H1 (cell line): ENCODE data around the gene SESN3. TPM values are rescaled to one million over a fixed set of nuclear protein-coding genes. Genes with fewer than 3 reads are reported as not detected.

ENCODE experiments used
- CTCF ChIA-PET: fragments of 300-600 bp; sonication (Branson Sonifier 250); formaldehyde crosslinking; loops from one replicate; lab custom pipeline; 2021; ENCODE audit not compliant: partially characterized antibody; lab: Charles Lee
- POLR2A ChIA-PET: fragments of 300-600 bp; sonication (Branson Sonifier 250); formaldehyde crosslinking; loops from one replicate; lab custom pipeline; 2021; ENCODE audit warnings: inconsistent platforms; ENCODE audit not compliant: partially characterized antibody; lab: Charles Lee
- DNase-seq, 2 experiments: peaks; one replicate each; pipeline versions ENCODE4 v3.0.0 to v3.0.0-alpha.2; 2010 to 2022; ENCODE audit warnings: low spot score in 2 of 2, low read depth in 1 of 2, mixed read lengths in 1 of 2
- FAIRE-seq: peaks from 2 replicates; lab custom pipeline; 2011; peaks lifted over from hg19 to GRCh38; lab: Jason Lieb, UNC
- H2AFZ ChIP-seq: 2 replicates; pipeline ENCODE4 v1.8.1; 2012; ENCODE audit warnings: low read length, inconsistent platforms
- H2AK5ac ChIP-seq: 2 replicates; pipeline ENCODE4 v1.6.1; 2013; ENCODE audit warnings: low read depth, low read length
- H2BK120ac ChIP-seq: replicated peaks from 2 replicates; pipeline ENCODE3; 2013; ENCODE audit warnings: low read depth, low read length, inconsistent platforms
- H2BK12ac ChIP-seq: 2 replicates; pipeline ENCODE4 v1.6.1; 2013; ENCODE audit warnings: low read depth, low read length
- H2BK15ac ChIP-seq: 2 replicates; pipeline ENCODE4 v1.6.1; 2013; ENCODE audit warnings: low read length
- H2BK20ac ChIP-seq: 2 replicates; pipeline ENCODE4 v1.6.1; 2013; ENCODE audit warnings: low read length
- H2BK5ac ChIP-seq: 2 replicates; pipeline ENCODE4 v1.6.1; 2013; ENCODE audit warnings: low read depth, low read length
- H3K14ac ChIP-seq: 2 replicates; pipeline ENCODE4 v1.6.1; 2013; ENCODE audit warnings: inconsistent platforms; ENCODE audit not compliant: insufficient read length
- H3K18ac ChIP-seq: 2 replicates; pipeline ENCODE4 v1.6.1; 2013; ENCODE audit warnings: low read length; ENCODE audit errors: extremely low read depth
- H3K23ac ChIP-seq: 2 replicates; pipeline ENCODE4 v1.6.1; 2013; ENCODE audit warnings: inconsistent platforms; ENCODE audit not compliant: insufficient read length
- H3K23me2 ChIP-seq: 2 replicates; pipeline ENCODE4 v1.6.1; 2013; ENCODE audit warnings: low read depth, low read length
- H3K27ac ChIP-seq: 2 replicates; pipeline ENCODE4 v1.6.1; 2011; ENCODE audit warnings: low read depth, low read length, inconsistent platforms
- H3K27me3 ChIP-seq, 4 experiments: replicated peaks in 1 of 4; 1 replicate in 1 of 4; 2 replicates in 3 of 4; pipeline versions ENCODE4 v1.6.1 to v1.8.1; 2011 to 2013; ENCODE audit warnings: low read length in 3 of 4, mild to moderate bottlenecking in 3 of 4, inconsistent platforms in 2 of 4, mixed read lengths in 2 of 4, moderate library complexity in 1 of 4; ENCODE audit not compliant: control insufficient read depth in 3 of 4, insufficient read depth in 3 of 4; ENCODE audit errors: extremely low read depth in 1 of 4
- H3K36me3 ChIP-seq, 4 experiments: 2 replicates each; pipeline versions ENCODE4 v1.6.1 to v1.8.1; 2011 to 2013; ENCODE audit warnings: mild to moderate bottlenecking in 4 of 4, low read length in 3 of 4, moderate library complexity in 2 of 4, control low read depth in 1 of 4, inconsistent platforms in 1 of 4; ENCODE audit not compliant: insufficient read depth in 4 of 4, control insufficient read depth in 2 of 4
- H3K4ac ChIP-seq: replicated peaks from 2 replicates; pipeline ENCODE3; 2013; ENCODE audit warnings: low read length, low read depth, mixed read lengths, inconsistent platforms; ENCODE audit not compliant: insufficient read length
- H3K4me1 ChIP-seq, 4 experiments: replicated peaks in 1 of 4; 1 replicate in 1 of 4; 2 replicates in 3 of 4; pipeline versions ENCODE4 v1.6.1 to v1.8.1; 2011 to 2013; ENCODE audit warnings: low read length in 3 of 4, inconsistent platforms in 2 of 4, mixed read lengths in 1 of 4; ENCODE audit not compliant: insufficient read depth in 4 of 4, control insufficient read depth in 3 of 4
- H3K4me2 ChIP-seq, 2 experiments: 2 replicates each; pipeline versions ENCODE4 v1.6.1 to v1.8.1; 2011 to 2013; ENCODE audit warnings: low read depth in 2 of 2, low read length in 2 of 2, control low read depth in 1 of 2, inconsistent platforms in 1 of 2, mild to moderate bottlenecking in 1 of 2; ENCODE audit not compliant: insufficient read depth in 1 of 2
- H3K4me3 ChIP-seq, 4 experiments: fragments of 200-600, 300-600 bp in 1 of 4; sonication (generic), shearing (Covaris generic), sonication (Bioruptor Twin) in 1 of 4; 2 replicates each; pipeline versions ENCODE4 v1.5.1 to v1.8.1; 2011 to 2016; ENCODE audit warnings: low read length in 4 of 4, low read depth in 3 of 4, control low read depth in 2 of 4, inconsistent platforms in 2 of 4, mild to moderate bottlenecking in 2 of 4, mixed read lengths in 1 of 4, moderate library complexity in 1 of 4; ENCODE audit not compliant: insufficient read depth in 2 of 4; ENCODE audit errors: extremely low read depth in 1 of 4
- H3K56ac ChIP-seq: replicated peaks from 2 replicates; pipeline ENCODE3; 2013; ENCODE audit warnings: low read depth, mild to moderate bottlenecking, mixed read lengths, low read length, inconsistent platforms; ENCODE audit not compliant: insufficient read length
- H3K79me1 ChIP-seq: 2 replicates; pipeline ENCODE4 v1.6.1; 2013; ENCODE audit warnings: low read depth, low read length, control low read depth
- H3K79me2 ChIP-seq, 2 experiments: 2 replicates each; pipeline versions ENCODE4 v1.6.1 to v1.8.1; 2012 to 2013; ENCODE audit warnings: low read length in 2 of 2, mild to moderate bottlenecking in 2 of 2, inconsistent platforms in 1 of 2; ENCODE audit not compliant: insufficient read depth in 2 of 2, control insufficient read depth in 1 of 2
- H3K9ac ChIP-seq, 4 experiments: replicated peaks in 1 of 4; 1 replicate in 1 of 4; 2 replicates in 3 of 4; pipeline versions ENCODE4 v1.6.1 to v1.8.1; 2011 to 2013; ENCODE audit warnings: low read depth in 3 of 4, low read length in 3 of 4, control low read depth in 2 of 4, mild to moderate bottlenecking in 2 of 4, moderate library complexity in 2 of 4, inconsistent platforms in 1 of 4; ENCODE audit errors: extremely low read depth in 1 of 4
- H3K9me3 ChIP-seq, 2 experiments: 2 replicates each; pipeline versions ENCODE4 v1.6.1 to v1.8.1; 2012 to 2013; ENCODE audit warnings: mild to moderate bottlenecking in 2 of 2, moderate library complexity in 2 of 2, control low read depth in 1 of 2, inconsistent platforms in 1 of 2, low read depth in 1 of 2, low read length in 1 of 2, mixed read lengths in 1 of 2; ENCODE audit not compliant: insufficient read depth in 2 of 2
- H4K20me1 ChIP-seq, 2 experiments: replicated peaks in 1 of 2; 2 replicates each; pipeline versions ENCODE3 to v1.8.1; 2011 to 2013; ENCODE audit warnings: inconsistent platforms in 2 of 2, low read length in 2 of 2, mild to moderate bottlenecking in 1 of 2; ENCODE audit not compliant: insufficient read depth in 2 of 2, control insufficient read depth in 1 of 2
- H4K5ac ChIP-seq: 2 replicates; pipeline ENCODE4 v1.6.1; 2013; ENCODE audit warnings: low read length, low read depth, mixed read lengths, inconsistent platforms; ENCODE audit not compliant: insufficient read length
- H4K8ac ChIP-seq: 2 replicates; pipeline ENCODE4 v1.8.0; 2013; ENCODE audit warnings: mild to moderate bottlenecking, moderate library complexity, low read length, inconsistent platforms; ENCODE audit not compliant: insufficient read depth; ENCODE audit errors: extremely low read depth
- H4K91ac ChIP-seq: replicated peaks from 2 replicates; pipeline ENCODE3; 2013; ENCODE audit warnings: low read length, mixed read lengths, inconsistent platforms; ENCODE audit not compliant: insufficient read length
- FOSL1 ChIP-seq: IDR thresholded peaks from 2 replicates; pipeline ENCODE4 v1.6.1; 2011; ENCODE audit warnings: mild to moderate bottlenecking, low read depth, low read length, moderate library complexity; ENCODE audit not compliant: insufficient read depth
- PHF8 ChIP-seq: fragments of 200-600 bp; sonication (generic); conservative IDR thresholded peaks from 2 replicates; pipeline ENCODE4 v1.7.1; 2012; ENCODE audit warnings: low read depth, mild to moderate bottlenecking, inconsistent platforms, low read length, moderate library complexity
- RAD21 ChIP-seq, 2 experiments: IDR thresholded peaks in 1 of 2; conservative IDR thresholded peaks in 1 of 2; 2 replicates each; pipeline ENCODE4 v1.6.1; 2011; ENCODE audit warnings: low read depth in 2 of 2, low read length in 2 of 2, improper control_type of control experiment in 1 of 2, inconsistent platforms in 1 of 2, mild to moderate bottlenecking in 1 of 2, moderate library complexity in 1 of 2
- SIN3A ChIP-seq, 2 experiments: IDR thresholded peaks in 1 of 2; conservative IDR thresholded peaks in 1 of 2; 2 replicates each; pipeline ENCODE4 v1.6.1; 2011 to 2012; ENCODE audit warnings: low read length in 2 of 2, improper control_type of control experiment in 1 of 2, low read depth in 1 of 2, mild to moderate bottlenecking in 1 of 2
- WGBS, 2 experiments: shearing (Covaris generic) in 1 of 2; methylation state at CpG; one replicate each; pipeline versions ENCODE4 v1.1.6 to v1.1.7; 2013 to 2015; ENCODE audit warnings: low lambda C conversion rate in 2 of 2, mixed read lengths in 2 of 2, inconsistent platforms in 1 of 2, low coverage in 1 of 2, missing lambda C conversion rate in 1 of 2; ENCODE audit not compliant: insufficient replicate concordance in 2 of 2, insufficient coverage in 1 of 2, insufficient read length in 1 of 2; ENCODE audit errors: extremely low coverage in 1 of 2, missing lambda C conversion rate in 1 of 2; 5-methylcytosine and 5-hydroxymethylcytosine counted together
- polyA plus RNA-seq, 7 experiments: library from polyadenylated mRNA; depleted of rRNA in 3 of 7; stranded (reverse) in 5 of 7; unstranded in 2 of 7; fragments of >200 nt in 5 of 7; fragments of 200-250 nt in 2 of 7; gene quantifications; 1 replicate in 5 of 7; 2 replicates in 1 of 7; 4 replicates in 1 of 7; pipeline versions ENCODE4 v1.2.1 to v1.2.3, GENCODE V29; 2011 to 2013; ENCODE audit warnings: missing spikeins in 2 of 7, mixed read lengths in 2 of 7
- total RNA-seq: library from RNA; stranded (reverse); fragmentation: NEBNext Ultra II Directional; extraction: Animal tissue kit (Norgen Biotek cat#: 25700); gene quantifications from 2 replicates; pipeline ENCODE4 v1.2.1, GENCODE V29; 2021
- TF ChIP-seq, protein P1 (sequence below): IDR thresholded peaks from 2 replicates; pipeline ENCODE4 v1.6.1; 2012; ENCODE audit warnings: low read length, inconsistent platforms

Gene SESN3
- total and polyA plus RNA-seq, 2 of the 8 experiments (the other 6 are each of a cell fraction or from before 2014, with no cell fraction given), result 10.2 to 31.1 TPM

DNA sequence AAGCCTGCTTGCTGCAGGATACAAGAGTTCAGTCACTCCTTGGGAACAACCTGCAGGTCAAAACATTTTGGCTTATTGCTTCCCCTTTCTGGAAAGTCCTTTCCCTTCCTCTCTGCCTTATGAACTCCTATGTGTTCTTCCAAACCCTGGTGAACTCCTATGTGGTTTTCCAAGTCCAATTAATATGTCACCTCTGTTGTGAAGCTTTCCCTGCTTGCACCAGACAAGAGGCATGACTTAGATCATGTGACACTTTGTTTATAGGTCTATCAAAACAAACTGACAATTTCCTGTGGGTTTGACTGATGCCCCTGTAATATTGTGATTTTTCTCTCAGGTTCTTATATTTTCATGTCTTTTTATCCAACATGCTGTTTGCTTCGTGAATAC is 77.2 kb downstream of the SESN3 start:
- H3K36me3 ChIP-seq, result no peaks in the 10 kb centered on the region
- H4K5ac ChIP-seq, result no peak overlapping the region
- CTCF ChIA-PET, result interaction anchor here (0.7 to 17.5 kb wide), 53 partner anchors 8 to 1271 kb away, joined by 3 to 407 read pairs (median 5); partner anchors contain the start of genes FAM76B and SRSF8
- H3K18ac ChIP-seq, result no peak overlapping the region
- H3K14ac ChIP-seq, result no peak overlapping the region
- H3K9ac ChIP-seq, result no peak overlapping the region
- H3K9me3 ChIP-seq, result no peaks in the 10 kb centered on the region; a peak in 1 of 4 replicates
- DNase-seq (no peak), FAIRE-seq (no peak)
- no peak overlapping the region for H2BK15ac ChIP-seq
- no peaks in the 10 kb centered on the region for H3K79me1 ChIP-seq
- H3K56ac ChIP-seq, result no peak overlapping the region
- TF ChIP-seq RAD21 (IDR thresholded peaks at IDR 0.05 in 1 of 2, conservative IDR thresholded peaks at IDR 0.05 in 1 of 2; ENCODE audit: low read depth in 2 of 2, low read length in 2 of 2), result no peak
- TF ChIP-seq SIN3A (conservative IDR thresholded peaks at IDR 0.05 in 1 of 2, IDR thresholded peaks at IDR 0.05 in 1 of 2; ENCODE audit: low read depth in 1 of 2, low read length in 2 of 2), result no peak
- TF ChIP-seq, protein P1, sequence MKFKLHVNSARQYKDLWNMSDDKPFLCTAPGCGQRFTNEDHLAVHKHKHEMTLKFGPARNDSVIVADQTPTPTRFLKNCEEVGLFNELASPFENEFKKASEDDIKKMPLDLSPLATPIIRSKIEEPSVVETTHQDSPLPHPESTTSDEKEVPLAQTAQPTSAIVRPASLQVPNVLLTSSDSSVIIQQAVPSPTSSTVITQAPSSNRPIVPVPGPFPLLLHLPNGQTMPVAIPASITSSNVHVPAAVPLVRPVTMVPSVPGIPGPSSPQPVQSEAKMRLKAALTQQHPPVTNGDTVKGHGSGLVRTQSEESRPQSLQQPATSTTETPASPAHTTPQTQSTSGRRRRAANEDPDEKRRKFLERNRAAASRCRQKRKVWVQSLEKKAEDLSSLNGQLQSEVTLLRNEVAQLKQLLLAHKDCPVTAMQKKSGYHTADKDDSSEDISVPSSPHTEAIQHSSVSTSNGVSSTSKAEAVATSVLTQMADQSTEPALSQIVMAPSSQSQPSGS, result no peak
- no peak for TF ChIP-seq PHF8
- TF ChIP-seq FOSL1, result no peak
- no peak overlapping the region for H3K4ac ChIP-seq
- H2AK5ac ChIP-seq, result no peak overlapping the region
- POLR2A ChIA-PET, result interaction anchor here (1.0 to 1.1 kb wide), 2 partner anchors 11 to 612 kb away, joined by 3 read pairs; no protein-coding TSS in a partner anchor
- H3K4me3 ChIP-seq, result no peak overlapping the region
- H2BK5ac ChIP-seq, result no peak overlapping the region
- no peak overlapping the region for H4K91ac ChIP-seq
- no peaks in the 10 kb centered on the region for H3K79me2 ChIP-seq
- H3K23me2 ChIP-seq, result peaks cover 15% of the 10 kb centered on the region; the same call in 1 of the 2 replicates
- no peak overlapping the region for H3K4me2 ChIP-seq
- no peak overlapping the region for H4K8ac ChIP-seq
- H3K4me1 ChIP-seq, result peaks cover 3 to 5% (median 4%) of the 10 kb centered on the region in 4 experiments; a peak in 6 of 7 replicates
- WGBS, 2 experiments, result 74% methylated on average over 1 of the region's 1 CpG; no CpG with 5 or more reads in 1 of the 2 experiments
- H2BK20ac ChIP-seq, result no peak overlapping the region
- H3K27me3 ChIP-seq, result peaks cover 8 to 25% (median 21%) of the 10 kb centered on the region in 4 experiments
- H4K20me1 ChIP-seq, result no peaks in the 10 kb centered on the region
- H2AFZ ChIP-seq, result no peak overlapping the region
- H2BK120ac ChIP-seq, result no peak overlapping the region
- no peak overlapping the region for H2BK12ac ChIP-seq
- no peak overlapping the region for H3K23ac ChIP-seq
- no peak overlapping the region for H3K27ac ChIP-seq
